HL-60 (cell line): Measurements from ENCODE around the gene MARK2.

Experiments
- DNase-seq, 2 experiments: peaks; one replicate each; pipeline ENCODE4 v3.0.0-alpha.2; 2010 to 2020; ENCODE audit warnings: low read depth in 1 of 2, low spot score in 1 of 2
- H3K27ac ChIP-seq: fragments of 250-450 bp; sonication (Bioruptor Pico); replicated peaks from 2 replicates; pipeline ENCODE4 v1.5.1; 2020; ENCODE audit warnings: mild to moderate bottlenecking, moderate library complexity
- H3K27me3 ChIP-seq: fragments of 250-450 bp; sonication (Bioruptor Pico); 2 replicates; pipeline ENCODE4 v1.5.1; 2021; ENCODE audit warnings: mild to moderate bottlenecking, moderate library complexity; ENCODE audit not compliant: insufficient read depth, poor library complexity, severe bottlenecking
- H3K4me3 ChIP-seq: replicated peaks from 2 replicates; pipeline ENCODE4 v1.5.1; 2011; ENCODE audit warnings: mild to moderate bottlenecking, control low read depth, low read length; ENCODE audit not compliant: insufficient read depth
- GABPA ChIP-seq: IDR thresholded peaks from 2 replicates; pipeline ENCODE4 v1.6.1; 2012; ENCODE audit warnings: low read depth
- POLR2AphosphoS5 ChIP-seq: IDR thresholded peaks from 2 replicates; pipeline ENCODE4 v1.6.1; 2012; ENCODE audit warnings: low read depth
- SPI1 ChIP-seq: IDR thresholded peaks from 2 replicates; pipeline ENCODE4 v1.6.1; 2012; ENCODE audit warnings: low read depth, mild to moderate bottlenecking, borderline replicate concordance
- TF ChIP-seq, protein P1 (sequence below): IDR thresholded peaks from 2 replicates; pipeline ENCODE4 v1.6.1; 2012; ENCODE audit warnings: low read depth; ENCODE audit not compliant: insufficient replicate concordance
- TF ChIP-seq, protein P2 (sequence below): IDR thresholded peaks from one replicate; pipeline ENCODE4 v1.5.1; 2011; ENCODE audit warnings: low read length, control low read depth, inconsistent platforms; ENCODE audit not compliant: insufficient read depth

The MARK2 gene

DNA sequence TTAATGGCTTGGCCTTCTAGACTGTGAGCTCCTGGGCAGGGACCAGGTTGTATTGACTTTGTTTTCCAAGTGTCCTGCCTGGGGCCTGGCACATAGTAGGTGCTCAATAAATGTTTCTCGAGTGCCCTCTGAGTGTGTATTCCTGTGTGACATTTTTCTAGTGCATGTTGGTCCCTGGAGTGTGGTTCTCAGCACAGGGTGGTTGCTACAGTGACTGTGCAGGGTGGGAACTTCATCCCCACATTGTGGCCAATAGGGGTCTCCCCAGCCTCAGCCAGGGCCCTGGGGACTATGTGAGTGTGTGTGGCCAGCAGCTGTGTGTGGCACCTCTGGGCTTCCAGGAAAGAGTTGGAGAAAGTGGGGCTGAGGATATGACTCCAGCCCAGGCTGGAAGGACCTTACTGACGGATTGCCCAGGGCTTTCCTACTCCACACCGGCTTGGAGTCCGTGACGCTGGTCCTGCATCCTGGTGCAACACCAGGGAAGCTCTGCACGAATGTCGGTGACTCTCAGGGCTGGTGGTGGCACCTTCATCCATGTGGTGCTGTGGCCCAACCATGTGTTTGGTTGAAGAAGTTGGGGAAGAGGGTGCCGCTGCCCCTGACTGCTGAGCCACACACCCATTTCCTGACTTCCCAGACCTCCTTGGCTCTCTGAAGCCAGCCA is 9.0 kb upstream of the MARK2 start:
- H3K27me3 ChIP-seq: no peaks in the 10 kb centered on the region
- H3K27ac ChIP-seq: no peak overlapping the region
- DNase-seq: no peak
- H3K4me3 ChIP-seq: no peak overlapping the region
- no peak for TF ChIP-seq POLR2AphosphoS5
- TF ChIP-seq, protein P1, sequence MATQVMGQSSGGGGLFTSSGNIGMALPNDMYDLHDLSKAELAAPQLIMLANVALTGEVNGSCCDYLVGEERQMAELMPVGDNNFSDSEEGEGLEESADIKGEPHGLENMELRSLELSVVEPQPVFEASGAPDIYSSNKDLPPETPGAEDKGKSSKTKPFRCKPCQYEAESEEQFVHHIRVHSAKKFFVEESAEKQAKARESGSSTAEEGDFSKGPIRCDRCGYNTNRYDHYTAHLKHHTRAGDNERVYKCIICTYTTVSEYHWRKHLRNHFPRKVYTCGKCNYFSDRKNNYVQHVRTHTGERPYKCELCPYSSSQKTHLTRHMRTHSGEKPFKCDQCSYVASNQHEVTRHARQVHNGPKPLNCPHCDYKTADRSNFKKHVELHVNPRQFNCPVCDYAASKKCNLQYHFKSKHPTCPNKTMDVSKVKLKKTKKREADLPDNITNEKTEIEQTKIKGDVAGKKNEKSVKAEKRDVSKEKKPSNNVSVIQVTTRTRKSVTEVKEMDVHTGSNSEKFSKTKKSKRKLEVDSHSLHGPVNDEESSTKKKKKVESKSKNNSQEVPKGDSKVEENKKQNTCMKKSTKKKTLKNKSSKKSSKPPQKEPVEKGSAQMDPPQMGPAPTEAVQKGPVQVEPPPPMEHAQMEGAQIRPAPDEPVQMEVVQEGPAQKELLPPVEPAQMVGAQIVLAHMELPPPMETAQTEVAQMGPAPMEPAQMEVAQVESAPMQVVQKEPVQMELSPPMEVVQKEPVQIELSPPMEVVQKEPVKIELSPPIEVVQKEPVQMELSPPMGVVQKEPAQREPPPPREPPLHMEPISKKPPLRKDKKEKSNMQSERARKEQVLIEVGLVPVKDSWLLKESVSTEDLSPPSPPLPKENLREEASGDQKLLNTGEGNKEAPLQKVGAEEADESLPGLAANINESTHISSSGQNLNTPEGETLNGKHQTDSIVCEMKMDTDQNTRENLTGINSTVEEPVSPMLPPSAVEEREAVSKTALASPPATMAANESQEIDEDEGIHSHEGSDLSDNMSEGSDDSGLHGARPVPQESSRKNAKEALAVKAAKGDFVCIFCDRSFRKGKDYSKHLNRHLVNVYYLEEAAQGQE: no peak
- TF ChIP-seq, protein P2, sequence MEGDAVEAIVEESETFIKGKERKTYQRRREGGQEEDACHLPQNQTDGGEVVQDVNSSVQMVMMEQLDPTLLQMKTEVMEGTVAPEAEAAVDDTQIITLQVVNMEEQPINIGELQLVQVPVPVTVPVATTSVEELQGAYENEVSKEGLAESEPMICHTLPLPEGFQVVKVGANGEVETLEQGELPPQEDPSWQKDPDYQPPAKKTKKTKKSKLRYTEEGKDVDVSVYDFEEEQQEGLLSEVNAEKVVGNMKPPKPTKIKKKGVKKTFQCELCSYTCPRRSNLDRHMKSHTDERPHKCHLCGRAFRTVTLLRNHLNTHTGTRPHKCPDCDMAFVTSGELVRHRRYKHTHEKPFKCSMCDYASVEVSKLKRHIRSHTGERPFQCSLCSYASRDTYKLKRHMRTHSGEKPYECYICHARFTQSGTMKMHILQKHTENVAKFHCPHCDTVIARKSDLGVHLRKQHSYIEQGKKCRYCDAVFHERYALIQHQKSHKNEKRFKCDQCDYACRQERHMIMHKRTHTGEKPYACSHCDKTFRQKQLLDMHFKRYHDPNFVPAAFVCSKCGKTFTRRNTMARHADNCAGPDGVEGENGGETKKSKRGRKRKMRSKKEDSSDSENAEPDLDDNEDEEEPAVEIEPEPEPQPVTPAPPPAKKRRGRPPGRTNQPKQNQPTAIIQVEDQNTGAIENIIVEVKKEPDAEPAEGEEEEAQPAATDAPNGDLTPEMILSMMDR: no peak

DNA sequence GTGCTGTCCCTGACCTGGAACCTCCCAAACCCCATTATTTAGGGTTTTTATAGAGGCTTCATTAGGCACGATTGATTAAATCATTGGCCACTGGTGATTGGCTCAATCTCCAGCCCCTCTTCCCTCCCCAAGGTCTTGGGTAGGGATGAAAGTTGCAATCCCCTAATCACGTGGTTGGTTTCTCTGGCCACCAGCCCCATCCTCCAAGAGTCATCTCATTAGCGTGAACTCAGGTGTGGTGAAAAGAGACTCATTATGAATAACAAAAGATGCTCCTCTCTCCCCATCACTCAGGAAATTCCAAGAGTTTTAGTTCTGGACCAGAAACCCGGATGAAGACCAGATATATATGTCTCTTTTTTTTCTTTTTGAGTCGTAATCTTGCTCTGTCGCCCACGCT is 7.6 kb upstream of the MARK2 start:
- no peak overlapping the region for H3K4me3 ChIP-seq
- TF ChIP-seq SPI1 (no peak), GABPA (no peak), POLR2AphosphoS5 (no peak)
- TF ChIP-seq, protein P2: no peak
- TF ChIP-seq, protein P1: no peak
- no peak overlapping the region for H3K27ac ChIP-seq
- DNase-seq: no peak
- H3K27me3 ChIP-seq: no peaks in the 10 kb centered on the region

DNA sequence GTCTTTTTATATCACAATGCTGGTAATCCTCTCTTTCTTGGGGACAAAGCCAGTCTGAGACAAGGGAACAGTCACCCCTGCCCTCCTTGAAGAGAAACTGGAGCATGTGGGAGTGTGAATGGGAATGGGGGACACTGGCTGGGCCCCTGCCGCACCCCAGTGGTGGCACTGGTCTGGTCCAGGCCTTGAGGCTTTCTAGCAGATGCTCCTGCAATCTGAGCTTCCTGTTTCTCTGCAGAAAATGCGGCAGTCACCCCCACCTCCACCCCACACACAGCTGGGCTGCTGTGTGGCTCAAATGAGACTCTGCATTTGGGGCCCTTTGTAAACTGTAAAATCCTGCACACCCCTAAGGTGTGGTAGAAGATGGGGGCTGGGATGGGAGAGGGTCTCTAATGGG is 6.6 kb upstream of the MARK2 start:
- TF ChIP-seq GABPA (no peak), POLR2AphosphoS5 (no peak), SPI1 (no peak)
- TF ChIP-seq, protein P1: no peak
- TF ChIP-seq, protein P2: no peak
- H3K4me3 ChIP-seq: no peak overlapping the region
- H3K27ac ChIP-seq: no peak overlapping the region
- H3K27me3 ChIP-seq: no peaks in the 10 kb centered on the region
- DNase-seq: peak in 1 of 2 experiments; percentile 67
